MG63 (cell line): ENCODE measurements around the gene SOCS7. TPM values are rescaled to one million over a fixed set of nuclear protein-coding genes. Genes with fewer than 3 reads are reported as not detected.

ENCODE experiments used
- DNase-seq: peaks from one replicate; pipeline ENCODE4 v3.0.0-alpha.2; 2020
- H3K27me3 ChIP-seq: fragments of 250-450 bp; sonication (Bioruptor Pico); 2 replicates; pipeline ENCODE4 v1.5.1; 2020; ENCODE audit warnings: mild to moderate bottlenecking, moderate library complexity
- H3K36me3 ChIP-seq: fragments of 250-450 bp; sonication (Bioruptor Pico); 2 replicates; pipeline ENCODE4 v1.5.1; 2020; ENCODE audit warnings: mild to moderate bottlenecking, moderate library complexity
- H3K4me3 ChIP-seq: fragments of 250-450 bp; sonication (Bioruptor Pico); 2 replicates; pipeline ENCODE4 v1.5.1; 2020; ENCODE audit warnings: mild to moderate bottlenecking, moderate library complexity
- H3K9me3 ChIP-seq: fragments of 250-450 bp; sonication (Bioruptor Pico); 2 replicates; pipeline ENCODE4 v1.5.1; 2020; ENCODE audit warnings: mild to moderate bottlenecking, moderate library complexity
- total RNA-seq: library from RNA; depleted of rRNA; stranded (reverse); fragments of >200 nt; shearing (Covaris generic); gene quantifications from 2 replicates; pipeline ENCODE4 v1.2.3, GENCODE V29; 2014; ENCODE audit warnings: low replicate concordance

Gene SOCS7
- total RNA-seq, 1 experiment from 2014 or later: 17.4 TPM

- H3K9me3 ChIP-seq: no peaks in the 10 kb centered on the region
- no peak overlapping the region for H3K4me3 ChIP-seq
- peaks cover 35% of the 10 kb centered on the region for H3K36me3 ChIP-seq
- DNase-seq: no peak
- no peaks in the 10 kb centered on the region for H3K27me3 ChIP-seq
These were observed 49.8 kb downstream of the SOCS7 start for GRCh38 chr17:38401459-38401858.

- Histone ChIP-seq H3K27me3 (no peaks in the 10 kb centered on the region), H3K36me3 (peaks cover 22% of the 10 kb centered on the region), H3K4me3 (no peak overlapping the region), H3K9me3 (no peaks in the 10 kb centered on the region)
- DNase-seq: no peak
These were observed 51.3 kb downstream of the SOCS7 start for GRCh38 chr17:38402897-38403296.

- no peak for DNase-seq
- no peak overlapping the region for H3K4me3 ChIP-seq
- peaks cover 21% of the 10 kb centered on the region for H3K36me3 ChIP-seq
- H3K9me3 ChIP-seq: no peaks in the 10 kb centered on the region
- no peaks in the 10 kb centered on the region for H3K27me3 ChIP-seq
These were observed 51.8 kb downstream of the SOCS7 start for GRCh38 chr17:38403491-38403890.

- DNase-seq: no peak
- H3K27me3 ChIP-seq: no peaks in the 10 kb centered on the region
- H3K4me3 ChIP-seq: no peak overlapping the region
These were observed 52.7 kb downstream of the SOCS7 start for GRCh38 chr17:38404174-38404943.

GRCh38 chr17:38405654-38406053 is 54.0 kb downstream of the SOCS7 start:
- Histone ChIP-seq H3K9me3 (no peaks in the 10 kb centered on the region), H3K4me3 (no peak overlapping the region), H3K27me3 (no peaks in the 10 kb centered on the region), H3K36me3 (peaks cover 6% of the 10 kb centered on the region)
- no peak for DNase-seq

More at GRCh38 chr17:38404174-38404943, 52.7 kb downstream of the SOCS7 start:
- Histone ChIP-seq H3K36me3 (peaks cover 19% of the 10 kb centered on the region), H3K9me3 (no peaks in the 10 kb centered on the region)

GRCh38 chr17:38410201-38410600 is 58.6 kb downstream of the SOCS7 start:
- DNase-seq: no peak
- H3K9me3 ChIP-seq: no peaks in the 10 kb centered on the region
- no peak overlapping the region for H3K4me3 ChIP-seq
- H3K27me3 ChIP-seq: no peaks in the 10 kb centered on the region
- H3K36me3 ChIP-seq: no peaks in the 10 kb centered on the region

- DNase-seq: peak; percentile 40
- H3K27me3 ChIP-seq: no peaks in the 10 kb centered on the region; the same call in 1 of the 2 replicates
- no peak overlapping the region for H3K4me3 ChIP-seq
- no peaks in the 10 kb centered on the region for H3K36me3 ChIP-seq
- H3K9me3 ChIP-seq: no peaks in the 10 kb centered on the region
These were observed 63.9 kb downstream of the SOCS7 start for GRCh38 chr17:38415250-38416194.

- no peak overlapping the region for H3K4me3 ChIP-seq
- H3K27me3 ChIP-seq: no peaks in the 10 kb centered on the region; the same call in 1 of the 2 replicates
- H3K9me3 ChIP-seq: no peaks in the 10 kb centered on the region
- H3K36me3 ChIP-seq: no peaks in the 10 kb centered on the region
- no peak for DNase-seq
These were observed 65.2 kb downstream of the SOCS7 start for GRCh38 chr17:38416840-38417209.

- DNase-seq: no peak
- H3K36me3 ChIP-seq: no peaks in the 10 kb centered on the region
- H3K4me3 ChIP-seq: no peak overlapping the region
- no peaks in the 10 kb centered on the region; the same call in 1 of the 2 replicates for H3K27me3 ChIP-seq
- H3K9me3 ChIP-seq: no peaks in the 10 kb centered on the region
These were observed 65.7 kb downstream of the SOCS7 start for GRCh38 chr17:38417210-38417951.

- Histone ChIP-seq H3K4me3 (no peak overlapping the region), H3K9me3 (no peaks in the 10 kb centered on the region), H3K36me3 (no peaks in the 10 kb centered on the region), H3K27me3 (no peaks in the 10 kb centered on the region; the same call in 1 of the 2 replicates)
- no peak for DNase-seq
These were observed 66.5 kb downstream of the SOCS7 start for GRCh38 chr17:38418062-38418692.

GRCh38 chr17:38418693-38419507 is 67.3 kb downstream of the SOCS7 start:
- H3K36me3 ChIP-seq: no peaks in the 10 kb centered on the region
- no peaks in the 10 kb centered on the region for H3K9me3 ChIP-seq
- no peak overlapping the region for H3K4me3 ChIP-seq
- no peaks in the 10 kb centered on the region; the same call in 1 of the 2 replicates for H3K27me3 ChIP-seq
- DNase-seq: no peak

GRCh38 chr17:38419508-38419981 is 67.9 kb downstream of the SOCS7 start:
- no peak for DNase-seq
- no peaks in the 10 kb centered on the region for H3K9me3 ChIP-seq
- H3K36me3 ChIP-seq: no peaks in the 10 kb centered on the region
- H3K27me3 ChIP-seq: no peaks in the 10 kb centered on the region; the same call in 1 of the 2 replicates
- H3K4me3 ChIP-seq: no peak overlapping the region

- H3K36me3 ChIP-seq: no peaks in the 10 kb centered on the region
- no peak for DNase-seq
- H3K4me3 ChIP-seq: no peak overlapping the region
- H3K27me3 ChIP-seq: no peaks in the 10 kb centered on the region; the same call in 1 of the 2 replicates
- no peaks in the 10 kb centered on the region for H3K9me3 ChIP-seq
These were observed 68.9 kb downstream of the SOCS7 start for GRCh38 chr17:38420518-38420917.

- DNase-seq: no peak
- Histone ChIP-seq H3K27me3 (no peaks in the 10 kb centered on the region; the same call in 1 of the 2 replicates), H3K9me3 (no peaks in the 10 kb centered on the region), H3K4me3 (no peak overlapping the region), H3K36me3 (no peaks in the 10 kb centered on the region)
These were observed 69.7 kb downstream of the SOCS7 start for GRCh38 chr17:38421171-38421841.
